ENCODE results near the gene PRKAG2.
A peak's percentile ranks its signal among the peaks of the same experiment; 100 is the strongest.

- no peak for TF ChIP-seq CTCF (IDR thresholded peaks at IDR 0.05 in 8 of 11, conservative IDR thresholded peaks at IDR 0.05 in 3 of 11)
- TF ChIP-seq POLR2A (IDR thresholded peaks at IDR 0.05) = no peak
- peak in 1 of 3 donors; percentile 12 for TF ChIP-seq POLR2AphosphoS5 (IDR thresholded peaks at IDR 0.05)
Measured at GRCh38 chr7:151637781-151638261, 239.1 kb downstream of the PRKAG2 start.
